Measurements from ENCODE around the gene PSTPIP1. TPM values are rescaled to one million over a fixed set of nuclear protein-coding genes. Genes with fewer than 3 reads are reported as not detected.
A peak's percentile ranks its signal among the peaks of the same experiment; 100 is the strongest.

The PSTPIP1 gene
- total RNA-seq, 2 donors from 2014 or later: 3.3 to 3.6 TPM

- no peaks in the 10 kb centered on the region for H3K27me3 ChIP-seq
- TF ChIP-seq POLR2A (IDR thresholded peaks at IDR 0.05): no peak
- no peak for TF ChIP-seq CTCF (IDR thresholded peaks at IDR 0.05)
- intact Hi-C loops (cut with DNase I): no loop called here
- H3K36me3 ChIP-seq (replicated peaks in 1 of 2; ENCODE audit: insufficient read depth in 1 of 2, low read depth in 2 of 2): no peaks in the 10 kb centered on the region
- WGBS, 2 donors: 67 to 77% methylated on average over 6 to 12 of the region's 13 CpGs
- H3K4me1 ChIP-seq: no peaks in the 10 kb centered on the region
- ATAC-seq (no peak), DNase-seq (peak in 3 of 4 donors; percentile 2 to 11 (median 3))
- H3K27ac ChIP-seq: no peak overlapping the region
- no peaks in the 10 kb centered on the region for H3K9me3 ChIP-seq
- H3K4me3 ChIP-seq: no peak overlapping the region
Measured at GRCh38 chr15:77033729-77034671, 39.1 kb downstream of the PSTPIP1 start.

DNA sequence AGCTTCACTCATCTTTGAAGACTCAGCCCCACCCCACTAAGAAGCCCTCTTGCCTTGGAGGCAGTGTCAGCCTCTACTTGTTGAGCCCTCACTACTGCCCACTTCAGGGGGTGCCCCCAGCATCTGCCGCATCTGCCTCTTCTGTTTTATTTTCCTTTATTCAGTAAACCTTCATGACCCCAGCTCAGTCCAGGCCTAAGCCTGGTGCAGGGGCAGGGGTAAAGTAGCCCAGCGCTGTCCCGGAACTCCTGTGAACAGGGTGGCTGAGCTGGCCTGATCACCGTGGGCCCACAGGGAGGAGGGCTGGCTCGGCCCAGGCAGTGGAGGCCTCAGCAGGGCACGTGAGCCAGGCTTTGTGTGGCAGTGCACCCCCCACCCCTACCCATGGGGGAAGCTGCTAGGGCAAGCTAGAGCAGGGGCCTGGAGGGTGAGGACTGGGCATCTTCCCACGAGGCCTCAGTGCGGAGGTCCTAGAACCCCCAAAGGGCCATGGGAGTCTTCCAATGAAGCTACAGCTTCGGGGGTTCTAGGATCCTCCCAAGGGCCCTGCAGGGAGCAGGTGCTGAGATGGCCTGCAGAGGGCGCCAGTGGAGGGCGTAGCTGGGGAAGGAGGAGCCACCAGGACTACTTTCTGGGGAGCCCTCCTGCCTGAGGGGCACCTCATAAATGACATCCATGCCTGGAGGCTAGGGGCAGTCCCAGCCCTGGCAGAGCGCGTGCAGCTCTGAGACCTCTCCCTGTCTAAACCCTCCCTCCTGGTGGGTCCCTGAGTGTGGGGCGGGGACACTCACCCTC is 40.0 kb downstream of the PSTPIP1 start:
- Histone ChIP-seq H3K9me3 (no peaks in the 10 kb centered on the region), H3K4me3 (no peak overlapping the region), H3K36me3 (replicated peaks in 1 of 2; ENCODE audit: insufficient read depth in 1 of 2, low read depth in 2 of 2) (no peaks in the 10 kb centered on the region), H3K27ac (no peak overlapping the region), H3K4me1 (no peaks in the 10 kb centered on the region), H3K27me3 (no peaks in the 10 kb centered on the region)
- TF ChIP-seq POLR2A (IDR thresholded peaks at IDR 0.05) (no peak), CTCF (IDR thresholded peaks at IDR 0.05) (peak in 5 of 7 experiments; percentile 20 to 44 (median 40))
- DNase-seq: peak in 2 of 4 donors; percentile 7 to 29
- ATAC-seq: no peak
- 67 to 68% methylated on average over 5 to 11 of the region's 14 CpGs for whole genome bisulfite sequencing, 2 donors
- intact Hi-C loops (cut with DNase I): no loop called here

DNA sequence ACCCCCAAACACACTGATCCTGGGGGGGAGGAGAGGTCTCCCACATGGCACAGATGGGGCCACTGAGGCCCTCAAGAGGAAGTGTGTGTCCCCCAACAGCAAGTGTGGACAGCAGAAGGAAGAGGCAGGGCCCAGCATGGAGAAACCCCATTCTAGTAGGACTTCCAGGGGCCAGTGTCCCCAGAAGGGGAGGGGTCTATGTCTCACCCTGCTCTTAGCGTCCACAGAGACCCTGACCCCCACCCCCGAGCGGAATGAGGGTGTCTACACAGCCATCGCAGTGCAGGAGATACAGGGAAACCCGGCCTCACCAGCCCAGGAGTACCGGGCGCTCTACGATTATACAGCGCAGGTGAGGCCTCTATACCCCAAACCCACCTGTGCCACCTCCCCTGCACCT is 40.7 kb downstream of the PSTPIP1 start:
- ATAC-seq (no peak), DNase-seq (no peak)
- WGBS, 2 donors: 91% methylated on average over 9 of the region's 9 CpGs
- Histone ChIP-seq H3K9me3 (no peaks in the 10 kb centered on the region), H3K4me1 (no peaks in the 10 kb centered on the region), H3K27me3 (no peaks in the 10 kb centered on the region), H3K27ac (no peak overlapping the region), H3K4me3 (no peak overlapping the region), H3K36me3 (replicated peaks in 1 of 2; ENCODE audit: insufficient read depth in 1 of 2, low read depth in 2 of 2) (no peaks in the 10 kb centered on the region)
- intact Hi-C loops (cut with DNase I): no loop called here
- TF ChIP-seq POLR2A (IDR thresholded peaks at IDR 0.05) (no peak), CTCF (IDR thresholded peaks at IDR 0.05) (no peak)

- no peak overlapping the region for H3K27ac ChIP-seq
- intact Hi-C loops (cut with DNase I): no loop called here
- no peaks in the 10 kb centered on the region for H3K27me3 ChIP-seq
- ATAC-seq (no peak), DNase-seq (peak in 1 of 4 donors; percentile 6)
- no peak overlapping the region for H3K4me3 ChIP-seq
- 74 to 84% methylated on average over 7 to 13 of the region's 13 CpGs for WGBS, 2 donors
- no peaks in the 10 kb centered on the region for H3K4me1 ChIP-seq
- no peak for TF ChIP-seq CTCF (IDR thresholded peaks at IDR 0.05)
- TF ChIP-seq POLR2A (IDR thresholded peaks at IDR 0.05): no peak
- H3K9me3 ChIP-seq: no peaks in the 10 kb centered on the region
- no peaks in the 10 kb centered on the region for H3K36me3 ChIP-seq (replicated peaks in 1 of 2; ENCODE audit: insufficient read depth in 1 of 2, low read depth in 2 of 2)
Measured at GRCh38 chr15:77035999-77036471, 41.1 kb downstream of the PSTPIP1 start.
